HCT116 (cell line): Measurements from ENCODE around the gene SLC27A5.

Experiments used
- CTCF ChIP-seq, 3 experiments: fragments of 200-600 bp in 1 of 3; sonication (generic) in 1 of 3; IDR thresholded peaks in 2 of 3; conservative IDR thresholded peaks in 1 of 3; 2 replicates each; pipeline ENCODE4 v1.5.1; 2012 to 2017; ENCODE audit warnings: low read depth in 2 of 3, low read length in 2 of 3, antibody characterized with exemption in 1 of 3, borderline replicate concordance in 1 of 3, control low read depth in 1 of 3, mild to moderate bottlenecking in 1 of 3, mixed read lengths in 1 of 3, mixed run types in 1 of 3, moderate library complexity in 1 of 3; ENCODE audit not compliant: insufficient read depth in 1 of 3
- POLR2A ChIP-seq: IDR thresholded peaks from 2 replicates; pipeline ENCODE4 v1.7.0; 2011; ENCODE audit warnings: borderline replicate concordance; ENCODE audit not compliant: insufficient read depth, insufficient read length; ENCODE audit errors: extremely low read depth
- TF ChIP-seq, protein P1 (sequence below): IDR thresholded peaks from 2 replicates; pipeline ENCODE4 v1.6.1; 2012

GRCh38 chr19:58456111-58456510, 55.7 kb downstream of the SLC27A5 start:
- TF ChIP-seq, protein P1, sequence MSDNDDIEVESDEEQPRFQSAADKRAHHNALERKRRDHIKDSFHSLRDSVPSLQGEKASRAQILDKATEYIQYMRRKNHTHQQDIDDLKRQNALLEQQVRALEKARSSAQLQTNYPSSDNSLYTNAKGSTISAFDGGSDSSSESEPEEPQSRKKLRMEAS: no peak
- TF ChIP-seq CTCF (IDR thresholded peaks at IDR 0.05 in 2 of 3, conservative IDR thresholded peaks at IDR 0.05 in 1 of 3; ENCODE audit: borderline replicate concordance in 1 of 3, insufficient read depth in 1 of 3, low read depth in 2 of 3, low read length in 2 of 3): no peak
- no peak for TF ChIP-seq POLR2A
